SHP77 (cell line): ENCODE results near the gene UBR7.
A peak's percentile ranks its signal among the peaks of the same experiment; 100 is the strongest.
"Not testable (repeated sequence)": the region's sequence is repeated elsewhere in the genome, so short reads cannot be mapped to it uniquely, and the experiment has no call there.

Experiments used
- DNase-seq, 2 experiments: peaks; one replicate each; lab custom pipeline; 2025; lab: John Stamatoyannopoulos, UW

UBR7 gene

GRCh38 chr14:93206793-93207467 lies at the start of gene UBR7, which contains the start of gene GON7:
Gene UBR7, plus strand, starts transcription at chr14:93207256. Its CDS starts 36 bp downstream, at chr14:93207292.
Gene GON7, minus strand, starts transcription at chr14:93207065. Its CDS starts 28 bp downstream, at chr14:93207037.
- DNase-seq: peak; percentile 95 to 97

GRCh38 chr14:93158349-93158748 lies 48.7 kb upstream of the UBR7 start:
- DNase-seq: not testable (repeated sequence)

- DNase-seq: not testable (repeated sequence)
These were observed 47.3 kb upstream of the UBR7 start for GRCh38 chr14:93159625-93160352.

- DNase-seq: peak; percentile 46 to 59
These were observed 46.7 kb upstream of the UBR7 start for GRCh38 chr14:93160353-93160801.

- DNase-seq: no peak
These were observed 45.6 kb upstream of the UBR7 start for GRCh38 chr14:93161411-93161940.

- DNase-seq: no peak
These were observed 43.5 kb upstream of the UBR7 start for GRCh38 chr14:93163564-93163963.

GRCh38 chr14:93165271-93166265 lies 41.5 kb upstream of the UBR7 start:
- DNase-seq: not testable (repeated sequence)

- not testable (repeated sequence) for DNase-seq
These were observed 38.4 kb upstream of the UBR7 start for GRCh38 chr14:93168610-93169009.

GRCh38 chr14:93169619-93170018 lies 37.4 kb upstream of the UBR7 start:
- not testable (repeated sequence) for DNase-seq

- not testable (repeated sequence) for DNase-seq
These were observed 36.9 kb upstream of the UBR7 start for GRCh38 chr14:93170141-93170540.

- no peak for DNase-seq
These were observed 35.7 kb upstream of the UBR7 start for GRCh38 chr14:93171376-93171775.

GRCh38 chr14:93173943-93174395 lies 33.1 kb upstream of the UBR7 start:
- peak in 1 of 2 experiments; percentile 10 for DNase-seq

- DNase-seq: not testable (repeated sequence)
These were observed 32.3 kb upstream of the UBR7 start for GRCh38 chr14:93174731-93175130.

- no peak for DNase-seq
These were observed 31.6 kb upstream of the UBR7 start for GRCh38 chr14:93175492-93175891.

- DNase-seq: no peak
These were observed 23.3 kb upstream of the UBR7 start for GRCh38 chr14:93183596-93184317.

- DNase-seq: peak; percentile 47 to 80
These were observed 22.4 kb upstream of the UBR7 start, which contains the start of the genes LYSET and MOAP1 for GRCh38 chr14:93184391-93185348. Gene LYSET, plus strand, starts transcription at chr14:93185317. Its CDS starts 89 bp downstream, at chr14:93185406. Gene MOAP1, minus strand, starts transcription at chr14:93184897. Its CDS starts 655 bp downstream, at chr14:93184242.

- no peak for DNase-seq
These were observed 21.7 kb upstream of the UBR7 start for GRCh38 chr14:93185349-93185720.

- no peak for DNase-seq
These were observed 20.6 kb upstream of the UBR7 start for GRCh38 chr14:93186466-93186865.

- DNase-seq: no peak
These were observed 20.1 kb upstream of the UBR7 start for GRCh38 chr14:93186956-93187355.
